ENCODE data around the gene ESD. TPM values are rescaled to one million over a fixed set of nuclear protein-coding genes. Genes with fewer than 3 reads are reported as not detected.
"Not testable (repeated sequence)": the region's sequence is repeated elsewhere in the genome, so short reads cannot be mapped to it uniquely, and the experiment has no call there.

The ESD gene
- total and polyA plus RNA-seq, 12 donors = 44.5 to 266 (median 93.9) TPM

- H3K4me3 ChIP-seq = no peak overlapping the region
- peaks cover 0 to 27% of the 10 kb centered on the region in 2 donors for H3K36me3 ChIP-seq (replicated peaks in 1 of 2)
- DNase-seq = no peak
- H3K9me3 ChIP-seq (replicated peaks in 1 of 3) = no peaks in the 10 kb centered on the region
- no peaks in the 10 kb centered on the region for H3K4me1 ChIP-seq (replicated peaks in 1 of 2)
- TF ChIP-seq POLR2A (IDR thresholded peaks at IDR 0.05) (no peak), CTCF (IDR thresholded peaks at IDR 0.05) (no peak)
- intact Hi-C loops (cut with DNase I) = no loop called here
- no peak overlapping the region for H3K27ac ChIP-seq
- no peaks in the 10 kb centered on the region for H3K27me3 ChIP-seq
Observed at GRCh38 chr13:46771693-46772092, 25.3 kb downstream of the ESD start.

GRCh38 chr13:46769925-46770324 is 27.0 kb downstream of the ESD start:
- H3K27ac ChIP-seq; intact Hi-C loops (cut with DNase I); H3K4me1 ChIP-seq (replicated peaks in 1 of 2); H3K9me3 ChIP-seq (replicated peaks in 1 of 3); H3K27me3 ChIP-seq; H3K4me3 ChIP-seq; DNase-seq: not testable (repeated sequence)
- 94 to 97% (median 96%) methylated on average over 4 of the region's 4 CpGs for WGBS, 4 donors
- peaks cover 0 to 10% of the 10 kb centered on the region in 2 donors for H3K36me3 ChIP-seq (replicated peaks in 1 of 2)

GRCh38 chr13:46761866-46762265 is 35.1 kb downstream of the ESD start:
- 75 to 93% (median 80%) methylated on average over 5 of the region's 5 CpGs for WGBS, 4 donors
- H3K9me3 ChIP-seq (replicated peaks in 1 of 3) = no peaks in the 10 kb centered on the region
- TF ChIP-seq POLR2A (IDR thresholded peaks at IDR 0.05) = no peak
- TF ChIP-seq CTCF (IDR thresholded peaks at IDR 0.05) = no peak
- no peak overlapping the region for H3K27ac ChIP-seq
- H3K36me3 ChIP-seq (replicated peaks in 1 of 2) = no peaks in the 10 kb centered on the region
- intact Hi-C loops (cut with DNase I) = no loop called here
- no peaks in the 10 kb centered on the region for H3K4me1 ChIP-seq (replicated peaks in 1 of 2)
- H3K27me3 ChIP-seq = no peaks in the 10 kb centered on the region
- no peak overlapping the region for H3K4me3 ChIP-seq
- no peak for DNase-seq

GRCh38 chr13:46761174-46761573 is 35.8 kb downstream of the ESD start:
- WGBS, 4 donors = 87 to 93% (median 90%) methylated on average over 4 of the region's 4 CpGs
- Histone ChIP-seq H3K27me3 (no peaks in the 10 kb centered on the region), H3K27ac (no peak overlapping the region), H3K9me3 (replicated peaks in 1 of 3) (no peaks in the 10 kb centered on the region), H3K36me3 (replicated peaks in 1 of 2) (no peaks in the 10 kb centered on the region), H3K4me3 (no peak overlapping the region), H3K4me1 (replicated peaks in 1 of 2) (no peaks in the 10 kb centered on the region)
- intact Hi-C loops (cut with DNase I) = no loop called here
- DNase-seq = no peak
- TF ChIP-seq POLR2A (IDR thresholded peaks at IDR 0.05) = no peak
- TF ChIP-seq CTCF (IDR thresholded peaks at IDR 0.05) = no peak

- no peak overlapping the region for H3K4me3 ChIP-seq
- no peak overlapping the region for H3K27ac ChIP-seq
- intact Hi-C loops (cut with DNase I) = no loop called here
- no peaks in the 10 kb centered on the region for H3K9me3 ChIP-seq (replicated peaks in 1 of 3)
- H3K36me3 ChIP-seq (replicated peaks in 1 of 2) = no peaks in the 10 kb centered on the region
- TF ChIP-seq POLR2A (IDR thresholded peaks at IDR 0.05) (no peak), CTCF (IDR thresholded peaks at IDR 0.05) (no peak)
- no peak for DNase-seq
- no peaks in the 10 kb centered on the region for H3K27me3 ChIP-seq
- H3K4me1 ChIP-seq (replicated peaks in 1 of 2) = no peaks in the 10 kb centered on the region
- 35 to 63% (median 43%) methylated on average over 2 of the region's 2 CpGs for WGBS, 4 donors
Observed at GRCh38 chr13:46759846-46760245, 37.1 kb downstream of the ESD start.

All from adrenal gland (tissue), 12 donors.